ENCODE data around the gene CNFN. TPM values are rescaled to one million over a fixed set of nuclear protein-coding genes. Genes with fewer than 3 reads are reported as not detected.

Gene CNFN
- total RNA-seq, 1 donor from 2014 or later: 1.9 TPM

DNA sequence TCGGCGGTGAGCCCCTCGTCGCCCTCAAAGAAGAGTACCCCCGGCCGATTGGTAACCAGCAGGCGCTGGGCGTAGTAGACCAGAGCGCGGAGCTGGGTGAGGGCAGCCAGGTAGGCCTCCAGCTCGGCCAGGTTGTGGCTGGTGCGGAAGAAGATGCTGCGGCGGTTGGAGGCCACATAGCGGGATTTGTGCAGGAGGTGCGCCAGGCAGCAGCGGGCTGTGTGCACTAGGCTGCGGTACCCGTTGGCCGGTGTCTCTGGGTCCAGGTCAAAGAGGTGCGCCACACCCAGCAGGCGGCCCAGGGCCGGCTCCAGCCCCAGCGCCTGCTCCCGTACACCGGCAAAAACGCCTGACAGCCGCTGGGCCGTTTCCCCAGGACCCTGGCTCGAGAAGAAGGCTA is 20.3 kb upstream of the CNFN start:
- peaks cover 5% of the 10 kb centered on the region for H3K4me1 Mint-ChIP-seq
- TF ChIP-seq, protein P1, sequence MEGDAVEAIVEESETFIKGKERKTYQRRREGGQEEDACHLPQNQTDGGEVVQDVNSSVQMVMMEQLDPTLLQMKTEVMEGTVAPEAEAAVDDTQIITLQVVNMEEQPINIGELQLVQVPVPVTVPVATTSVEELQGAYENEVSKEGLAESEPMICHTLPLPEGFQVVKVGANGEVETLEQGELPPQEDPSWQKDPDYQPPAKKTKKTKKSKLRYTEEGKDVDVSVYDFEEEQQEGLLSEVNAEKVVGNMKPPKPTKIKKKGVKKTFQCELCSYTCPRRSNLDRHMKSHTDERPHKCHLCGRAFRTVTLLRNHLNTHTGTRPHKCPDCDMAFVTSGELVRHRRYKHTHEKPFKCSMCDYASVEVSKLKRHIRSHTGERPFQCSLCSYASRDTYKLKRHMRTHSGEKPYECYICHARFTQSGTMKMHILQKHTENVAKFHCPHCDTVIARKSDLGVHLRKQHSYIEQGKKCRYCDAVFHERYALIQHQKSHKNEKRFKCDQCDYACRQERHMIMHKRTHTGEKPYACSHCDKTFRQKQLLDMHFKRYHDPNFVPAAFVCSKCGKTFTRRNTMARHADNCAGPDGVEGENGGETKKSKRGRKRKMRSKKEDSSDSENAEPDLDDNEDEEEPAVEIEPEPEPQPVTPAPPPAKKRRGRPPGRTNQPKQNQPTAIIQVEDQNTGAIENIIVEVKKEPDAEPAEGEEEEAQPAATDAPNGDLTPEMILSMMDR (IDR thresholded peaks at IDR 0.05; ENCODE audit: unreplicated experiment): no peak
- no peaks in the 10 kb centered on the region for H3K9me3 Mint-ChIP-seq
- no peak overlapping the region for H3K27ac Mint-ChIP-seq
- no peaks in the 10 kb centered on the region for H3K27me3 Mint-ChIP-seq (ENCODE audit: low read depth)
- H3K4me3 Mint-ChIP-seq: no peak overlapping the region
- H3K36me3 Mint-ChIP-seq: peaks cover 6% of the 10 kb centered on the region
- DNase-seq (ENCODE audit: low spot score in 2 of 2, unreplicated experiment in 2 of 2): no peak

DNA sequence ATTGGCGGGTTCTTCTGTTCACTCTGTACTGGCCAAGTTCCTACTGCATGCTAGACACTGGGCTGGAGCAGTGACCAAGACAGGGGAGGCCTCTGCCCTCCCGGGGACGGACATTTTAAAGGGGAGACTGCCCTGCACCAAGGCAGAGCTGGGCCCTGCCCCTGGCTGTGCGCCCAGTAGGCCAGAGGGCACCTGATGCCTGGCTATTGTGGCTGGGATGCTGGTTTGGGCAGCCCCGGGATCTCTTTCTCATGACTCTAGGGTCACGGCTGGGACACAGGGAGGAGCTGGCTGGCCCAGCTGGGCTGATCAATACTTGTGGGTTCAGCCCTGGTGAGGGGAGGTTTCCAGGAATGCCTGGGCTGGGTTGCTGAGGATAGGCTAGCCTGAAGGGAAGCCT is 19.4 kb upstream of the CNFN start:
- peaks cover 6% of the 10 kb centered on the region for H3K36me3 Mint-ChIP-seq
- H3K27ac Mint-ChIP-seq: no peak overlapping the region
- TF ChIP-seq, protein P1 (IDR thresholded peaks at IDR 0.05; ENCODE audit: unreplicated experiment): no peak
- peaks cover 5% of the 10 kb centered on the region for H3K4me1 Mint-ChIP-seq
- H3K4me3 Mint-ChIP-seq: no peak overlapping the region
- H3K9me3 Mint-ChIP-seq: no peaks in the 10 kb centered on the region
- no peak for DNase-seq (ENCODE audit: low spot score in 2 of 2, unreplicated experiment in 2 of 2)
- no peaks in the 10 kb centered on the region for H3K27me3 Mint-ChIP-seq (ENCODE audit: low read depth)

DNA sequence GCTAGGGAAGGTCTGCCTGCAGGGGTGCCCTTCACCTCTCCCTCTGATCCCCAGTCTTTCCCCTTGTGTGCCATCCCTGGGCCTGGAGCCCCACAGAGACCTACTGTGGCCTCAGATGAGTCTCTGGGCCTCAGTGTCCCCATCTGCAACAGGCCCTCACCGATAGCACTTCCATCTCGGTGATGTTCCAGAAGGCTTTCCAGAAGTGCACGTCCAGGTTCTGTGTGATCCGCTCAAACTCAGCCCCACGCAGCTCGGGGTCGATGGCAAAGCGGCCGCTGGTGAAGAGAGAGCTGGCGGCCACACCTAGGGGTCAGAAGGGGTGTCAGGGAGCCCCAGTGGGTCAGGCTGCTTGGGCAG is 17.7 kb upstream of the CNFN start:
- no peak for DNase-seq (ENCODE audit: low spot score in 2 of 2, unreplicated experiment in 2 of 2)
- TF ChIP-seq, protein P1 (IDR thresholded peaks at IDR 0.05; ENCODE audit: unreplicated experiment): no peak
- Mint-ChIP-seq H3K4me3 (no peak overlapping the region), H3K4me1 (peaks cover 6% of the 10 kb centered on the region), H3K27me3 (ENCODE audit: low read depth) (no peaks in the 10 kb centered on the region), H3K9me3 (no peaks in the 10 kb centered on the region), H3K27ac (no peak overlapping the region), H3K36me3 (peaks cover 4% of the 10 kb centered on the region)

DNA sequence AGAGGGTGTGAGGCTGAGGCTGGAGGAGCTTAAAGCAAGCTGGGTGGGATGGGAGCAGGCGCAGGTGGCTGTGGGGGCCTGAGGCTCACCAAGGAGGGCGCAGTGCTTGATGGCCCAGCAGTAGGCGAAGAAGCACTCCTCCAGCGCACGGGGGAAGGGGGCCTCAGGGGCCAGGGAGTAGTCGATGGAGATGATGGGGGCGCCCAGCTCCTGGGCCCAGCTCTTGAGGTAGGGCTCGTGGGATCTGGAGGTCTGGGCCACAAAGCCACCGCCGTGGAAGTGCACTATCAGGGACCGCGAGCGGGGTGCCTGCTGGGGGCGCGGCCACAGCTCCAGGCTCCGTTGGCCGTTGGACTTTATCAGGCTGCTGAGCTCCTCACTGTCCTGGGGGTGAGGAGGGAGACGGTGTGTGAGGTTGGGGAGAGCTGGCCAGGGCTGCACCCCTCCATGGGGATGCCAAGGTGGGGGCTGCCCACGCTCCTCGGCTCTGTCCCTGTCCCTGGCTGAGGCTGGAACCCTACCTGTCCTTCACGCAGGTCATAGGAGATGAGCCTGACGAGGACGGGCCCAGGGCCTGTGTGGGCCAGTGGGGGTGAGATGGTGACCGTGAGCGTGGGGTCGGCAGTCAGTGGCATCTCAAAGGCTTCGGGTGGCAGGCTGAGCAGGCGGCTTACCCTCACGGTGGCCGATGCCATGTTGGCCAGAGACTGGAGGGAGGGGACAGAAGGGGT is 17.2 kb upstream of the CNFN start:
- H3K27me3 Mint-ChIP-seq (ENCODE audit: low read depth): no peaks in the 10 kb centered on the region
- H3K27ac Mint-ChIP-seq: no peak overlapping the region
- peaks cover 4% of the 10 kb centered on the region for H3K36me3 Mint-ChIP-seq
- H3K4me1 Mint-ChIP-seq: peaks cover 9% of the 10 kb centered on the region
- DNase-seq (ENCODE audit: low spot score in 2 of 2, unreplicated experiment in 2 of 2): no peak
- TF ChIP-seq, protein P1 (IDR thresholded peaks at IDR 0.05; ENCODE audit: unreplicated experiment): no peak
- no peaks in the 10 kb centered on the region for H3K9me3 Mint-ChIP-seq
- H3K4me3 Mint-ChIP-seq: no peak overlapping the region

DNA sequence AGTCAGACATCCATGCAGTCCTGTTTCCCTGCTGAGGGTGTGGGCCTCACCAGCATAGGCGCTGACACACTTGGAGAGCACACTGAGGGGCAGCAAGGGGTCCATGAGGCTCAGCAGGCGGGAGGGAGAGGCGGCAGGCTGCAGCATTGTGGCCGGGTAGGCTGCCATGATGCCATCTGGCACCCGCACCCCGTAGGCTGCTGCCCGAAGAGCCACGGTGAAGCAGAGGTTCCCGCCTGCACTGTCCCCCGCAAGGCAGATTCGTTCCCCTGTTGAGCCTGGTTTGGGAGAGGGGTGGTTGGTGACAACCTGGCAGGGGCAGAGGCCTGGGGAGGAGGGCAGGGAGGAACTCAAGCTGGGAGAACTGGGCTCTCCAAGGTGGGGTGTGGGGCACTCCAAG is 16.0 kb upstream of the CNFN start:
- H3K4me3 Mint-ChIP-seq: no peak overlapping the region

More for the DNA sequence above, 16.0 kb upstream of the CNFN start:
- H3K27ac Mint-ChIP-seq: no peak overlapping the region
- peaks cover 4% of the 10 kb centered on the region for H3K36me3 Mint-ChIP-seq
- peaks cover 14% of the 10 kb centered on the region for H3K4me1 Mint-ChIP-seq
- H3K27me3 Mint-ChIP-seq (ENCODE audit: low read depth): no peaks in the 10 kb centered on the region
- TF ChIP-seq, protein P1 (IDR thresholded peaks at IDR 0.05; ENCODE audit: unreplicated experiment): no peak
- H3K9me3 Mint-ChIP-seq: no peaks in the 10 kb centered on the region
- no peak for DNase-seq (ENCODE audit: low spot score in 2 of 2, unreplicated experiment in 2 of 2)
